Measurements from ENCODE around the gene RALGAPA1.

Gene RALGAPA1

GRCh38 chr14:35533357-35534207 is 275.5 kb downstream of the RALGAPA1 start, which contains the start of gene INSM2:
Gene INSM2 (plus strand): TSS chr14:35534164. CDS start chr14:35534253, 89 bp downstream.
- peak; percentile 70 for DNase-seq

- no peak for DNase-seq
These were observed 276.2 kb downstream of the RALGAPA1 start for GRCh38 chr14:35532783-35533356.

- no peak for DNase-seq
These were observed 276.9 kb downstream of the RALGAPA1 start for GRCh38 chr14:35531960-35532747.

- no peak for DNase-seq
These were observed 282.1 kb downstream of the RALGAPA1 start for GRCh38 chr14:35526962-35527361.

GRCh38 chr14:35525695-35526094 is 283.4 kb downstream of the RALGAPA1 start:
- DNase-seq: no peak

- DNase-seq: no peak
These were observed 289.1 kb downstream of the RALGAPA1 start for GRCh38 chr14:35519986-35520385.

GRCh38 chr14:35515916-35516315 is 293.2 kb downstream of the RALGAPA1 start:
- DNase-seq: no peak

GRCh38 chr14:35512765-35513164 is 296.3 kb downstream of the RALGAPA1 start:
- no peak for DNase-seq

- DNase-seq: no peak
These were observed 299.2 kb downstream of the RALGAPA1 start for GRCh38 chr14:35509846-35510245.

GRCh38 chr14:35506927-35507326 is 302.2 kb downstream of the RALGAPA1 start:
- no peak for DNase-seq

GRCh38 chr14:35506461-35506860 is 302.6 kb downstream of the RALGAPA1 start:
- no peak for DNase-seq

GRCh38 chr14:35504260-35504659 is 304.8 kb downstream of the RALGAPA1 start:
- DNase-seq: no peak

GRCh38 chr14:35503646-35504045 is 305.4 kb downstream of the RALGAPA1 start:
- no peak for DNase-seq

GRCh38 chr14:35499180-35499579 is 309.9 kb downstream of the RALGAPA1 start:
- no peak for DNase-seq

GRCh38 chr14:35495278-35495677 is 313.8 kb downstream of the RALGAPA1 start:
- no peak for DNase-seq

- DNase-seq: no peak
These were observed 316.5 kb downstream of the RALGAPA1 start for GRCh38 chr14:35492569-35493014.
